ENCODE measurements around the gene RABL6. TPM values are rescaled to one million over a fixed set of nuclear protein-coding genes. Genes with fewer than 3 reads are reported as not detected.

The RABL6 gene
- total RNA-seq, 2 donors from 2014 or later, result 48.4 to 61.7 TPM

DNA sequence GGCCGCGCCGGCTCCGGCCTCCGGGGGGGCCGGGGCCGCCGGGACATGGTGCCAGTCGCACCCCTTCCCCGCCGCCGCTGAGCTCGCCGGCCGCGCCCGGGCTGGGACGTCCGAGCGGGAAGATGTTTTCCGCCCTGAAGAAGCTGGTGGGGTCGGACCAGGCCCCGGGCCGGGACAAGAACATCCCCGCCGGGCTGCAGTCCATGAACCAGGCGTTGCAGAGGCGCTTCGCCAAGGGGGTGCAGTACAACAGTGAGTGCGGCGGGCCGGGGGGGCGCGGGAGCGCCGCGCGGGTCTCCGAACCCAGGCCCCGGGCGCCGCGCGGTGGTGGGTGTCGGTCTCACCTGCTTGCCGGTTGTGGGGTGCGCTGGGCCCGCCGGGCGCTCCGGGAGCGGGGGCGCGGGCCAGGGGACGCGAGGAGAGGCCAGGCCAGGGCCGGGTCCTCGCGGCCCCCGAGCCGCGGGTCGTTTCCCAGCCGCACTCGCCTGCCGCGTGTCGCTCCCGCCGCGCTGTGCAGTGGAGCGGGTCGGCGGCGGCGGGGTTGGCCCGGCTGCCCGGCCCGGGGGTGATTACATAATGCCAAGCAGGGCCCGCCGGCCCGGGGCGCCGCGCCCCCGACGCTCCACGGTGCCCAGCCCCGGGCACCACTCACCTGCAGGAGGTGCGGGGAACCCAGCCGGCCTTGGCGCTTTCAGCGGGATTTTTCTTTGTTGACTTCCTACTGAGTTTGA, 492 bp downstream of the RABL6 start:
- H3K4me3 ChIP-seq, result peak overlapping the region; percentile 89 to 94
- H3K36me3 ChIP-seq, result peaks cover 4% of the 10 kb centered on the region
- no peak for DNase-seq (ENCODE audit: low spot score)
- peaks cover 0 to 43% of the 10 kb centered on the region in 2 donors for H3K4me1 ChIP-seq
- H3K9me3 ChIP-seq, result no peaks in the 10 kb centered on the region
- TF ChIP-seq, protein P1, sequence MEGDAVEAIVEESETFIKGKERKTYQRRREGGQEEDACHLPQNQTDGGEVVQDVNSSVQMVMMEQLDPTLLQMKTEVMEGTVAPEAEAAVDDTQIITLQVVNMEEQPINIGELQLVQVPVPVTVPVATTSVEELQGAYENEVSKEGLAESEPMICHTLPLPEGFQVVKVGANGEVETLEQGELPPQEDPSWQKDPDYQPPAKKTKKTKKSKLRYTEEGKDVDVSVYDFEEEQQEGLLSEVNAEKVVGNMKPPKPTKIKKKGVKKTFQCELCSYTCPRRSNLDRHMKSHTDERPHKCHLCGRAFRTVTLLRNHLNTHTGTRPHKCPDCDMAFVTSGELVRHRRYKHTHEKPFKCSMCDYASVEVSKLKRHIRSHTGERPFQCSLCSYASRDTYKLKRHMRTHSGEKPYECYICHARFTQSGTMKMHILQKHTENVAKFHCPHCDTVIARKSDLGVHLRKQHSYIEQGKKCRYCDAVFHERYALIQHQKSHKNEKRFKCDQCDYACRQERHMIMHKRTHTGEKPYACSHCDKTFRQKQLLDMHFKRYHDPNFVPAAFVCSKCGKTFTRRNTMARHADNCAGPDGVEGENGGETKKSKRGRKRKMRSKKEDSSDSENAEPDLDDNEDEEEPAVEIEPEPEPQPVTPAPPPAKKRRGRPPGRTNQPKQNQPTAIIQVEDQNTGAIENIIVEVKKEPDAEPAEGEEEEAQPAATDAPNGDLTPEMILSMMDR (IDR thresholded peaks at IDR 0.05), result peak in 1 of 2 donors; percentile 19
- peak overlapping the region; percentile 77 to 88 for H3K27ac ChIP-seq
- no peaks in the 10 kb centered on the region for H3K27me3 ChIP-seq

DNA sequence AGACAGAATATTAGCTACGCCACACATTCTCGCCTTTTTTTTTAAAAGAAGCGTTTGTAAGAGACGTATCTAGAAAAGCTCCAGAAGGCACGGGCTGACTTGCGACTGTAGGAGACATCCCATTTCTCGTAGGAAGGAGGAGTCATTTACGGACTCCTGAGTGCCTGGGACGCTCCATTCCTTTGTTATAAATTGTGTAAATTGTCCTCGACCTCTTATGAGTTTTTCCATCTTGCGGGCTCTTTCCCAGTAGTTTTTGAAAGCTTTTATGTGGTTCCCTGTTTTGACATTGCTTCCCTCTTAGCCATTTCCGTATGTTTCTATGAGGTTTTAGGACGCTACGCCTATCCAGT, 1.0 kb downstream of the RABL6 start:
- Histone ChIP-seq H3K36me3 (peaks cover 4% of the 10 kb centered on the region), H3K4me3 (peak overlapping the region; percentile 89 to 94), H3K9me3 (no peaks in the 10 kb centered on the region), H3K27me3 (no peaks in the 10 kb centered on the region), H3K27ac (peak overlapping the region; percentile 77 to 88), H3K4me1 (peaks cover 0 to 43% of the 10 kb centered on the region in 2 donors)
- TF ChIP-seq, protein P1 (IDR thresholded peaks at IDR 0.05), result no peak
- DNase-seq (ENCODE audit: low spot score), result no peak

GRCh38 chr9:136814725-136815421, 7.1 kb downstream of the RABL6 start:
- TF ChIP-seq, protein P1 (IDR thresholded peaks at IDR 0.05), result no peak
- no peak for DNase-seq (ENCODE audit: low spot score)
- H3K4me1 ChIP-seq, result peaks cover 0 to 14% of the 10 kb centered on the region in 2 donors
- no peaks in the 10 kb centered on the region for H3K9me3 ChIP-seq
- no peak overlapping the region for H3K27ac ChIP-seq
- H3K27me3 ChIP-seq, result no peaks in the 10 kb centered on the region
- H3K36me3 ChIP-seq, result peaks cover 10% of the 10 kb centered on the region
- no peak overlapping the region for H3K4me3 ChIP-seq

GRCh38 chr9:136815422-136815782, 7.7 kb downstream of the RABL6 start:
- no peaks in the 10 kb centered on the region for H3K9me3 ChIP-seq
- no peak for DNase-seq (ENCODE audit: low spot score)
- TF ChIP-seq, protein P1 (IDR thresholded peaks at IDR 0.05), result no peak
- peaks cover 0 to 8% of the 10 kb centered on the region in 2 donors for H3K4me1 ChIP-seq
- H3K27ac ChIP-seq, result no peak overlapping the region
- H3K36me3 ChIP-seq, result peaks cover 7% of the 10 kb centered on the region
- no peak overlapping the region for H3K4me3 ChIP-seq
- no peaks in the 10 kb centered on the region for H3K27me3 ChIP-seq

GRCh38 chr9:136820971-136821825, 13.4 kb downstream of the RABL6 start:
- TF ChIP-seq, protein P1 (IDR thresholded peaks at IDR 0.05), result no peak

More at GRCh38 chr9:136820971-136821825, 13.4 kb downstream of the RABL6 start:
- peaks cover 26% of the 10 kb centered on the region for H3K36me3 ChIP-seq
- H3K4me1 ChIP-seq, result peaks cover 0 to 16% of the 10 kb centered on the region in 2 donors
- peak overlapping the region; percentile 26 to 51 for H3K4me3 ChIP-seq
- DNase-seq (ENCODE audit: low spot score), result no peak
- H3K27me3 ChIP-seq, result no peaks in the 10 kb centered on the region
- no peaks in the 10 kb centered on the region for H3K9me3 ChIP-seq
- H3K27ac ChIP-seq, result peak overlapping the region in 1 of 2 donors; percentile 20

All from right atrium auricular region (tissue), 2 donors.